Stimulated activated CD4-positive, alpha-beta T cell treated with anti-CD3 and anti-CD28 coated beads, Interleukin-15, amount 100 ng/mL, for 48 hours (primary cell): Measurements from ENCODE around the gene HYLS1.

Experiments used
- DNase-seq, 2 donors: peaks; one replicate each; pipeline ENCODE4 v3.0.0-alpha.2; 2020; ENCODE audit warnings: low read depth in 2 of 2

HYLS1 gene

DNA sequence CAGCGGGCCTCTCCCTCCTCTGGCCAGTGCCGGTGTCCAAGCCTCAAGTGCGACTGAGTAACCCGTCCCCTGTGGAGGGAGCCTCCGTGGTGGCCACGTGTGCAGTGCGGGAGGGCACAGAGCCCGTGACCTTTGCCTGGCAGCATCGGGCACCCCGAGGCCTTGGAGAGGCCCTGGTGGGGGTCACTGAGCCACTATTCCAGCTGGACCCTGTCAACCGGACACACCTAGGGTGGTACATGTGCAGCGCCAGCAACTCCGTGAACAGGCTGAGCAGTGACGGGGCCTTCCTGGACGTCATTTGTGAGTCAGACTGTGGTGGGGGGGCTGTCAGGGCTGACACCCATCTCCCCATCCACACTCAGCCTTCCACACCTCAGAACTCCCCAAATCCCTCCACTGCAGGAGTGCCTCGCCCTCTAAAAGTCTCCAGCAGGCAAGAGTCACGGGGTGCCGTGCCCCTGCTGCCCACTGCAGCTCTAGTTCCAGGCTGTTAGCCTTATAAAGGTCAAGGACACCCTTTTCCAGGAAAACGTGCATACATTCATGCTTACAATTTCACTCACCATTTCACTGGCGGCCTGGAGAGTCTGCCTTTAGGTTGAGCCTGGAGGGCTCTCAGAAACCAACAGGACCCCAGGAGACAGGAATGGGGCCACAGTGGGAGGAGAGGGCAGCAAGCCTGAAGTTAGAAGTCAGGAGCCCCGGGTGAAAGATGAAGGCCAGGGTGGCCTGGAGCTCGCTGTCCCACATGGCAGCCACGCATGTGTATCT lies 61.0 kb downstream of the HYLS1 start:
- DNase-seq = no peak

DNA sequence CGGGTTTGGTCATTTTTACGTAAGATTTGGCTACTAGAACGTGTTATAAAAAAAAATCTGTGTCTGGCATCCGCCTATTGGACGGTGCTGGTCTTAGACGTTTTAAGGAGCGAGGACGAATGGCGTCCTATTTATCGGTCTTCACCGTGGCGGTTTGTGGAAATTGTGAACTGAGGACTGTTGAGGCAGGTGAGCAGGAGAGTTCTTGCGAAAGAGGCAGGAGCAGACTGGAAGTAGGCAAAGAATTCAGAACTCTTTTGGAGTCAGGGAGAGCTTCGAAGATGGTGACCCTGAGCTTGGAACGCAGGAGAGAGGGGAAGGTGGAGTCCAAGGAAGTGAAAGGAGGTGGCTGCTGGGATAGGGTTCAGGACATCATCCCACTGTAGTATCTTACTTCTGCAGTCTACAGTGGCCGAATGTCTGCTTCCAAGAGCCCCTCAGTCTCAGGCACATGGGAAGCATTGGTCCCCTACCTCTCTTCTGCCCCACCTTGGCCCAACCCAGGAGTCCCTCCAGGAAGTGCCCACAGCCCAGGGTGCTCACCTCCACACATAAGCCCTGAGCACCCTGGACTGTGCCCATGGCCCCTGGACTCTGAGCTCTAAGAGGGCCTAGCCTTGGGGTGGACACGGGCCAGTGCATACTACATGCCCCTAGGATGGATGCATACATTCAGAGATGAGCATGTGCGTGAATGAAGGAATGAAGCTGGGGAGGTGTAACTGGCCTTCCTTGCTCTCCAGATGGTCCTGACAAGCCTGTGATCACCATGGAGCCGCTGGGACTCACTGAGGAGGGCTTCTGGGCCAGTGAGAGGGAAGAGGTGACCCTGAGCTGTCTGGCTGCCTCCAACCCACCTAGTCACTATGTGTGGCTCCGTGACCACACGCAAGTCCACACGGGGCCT lies 62.1 kb downstream of the HYLS1 start:
- no peak for DNase-seq

DNA sequence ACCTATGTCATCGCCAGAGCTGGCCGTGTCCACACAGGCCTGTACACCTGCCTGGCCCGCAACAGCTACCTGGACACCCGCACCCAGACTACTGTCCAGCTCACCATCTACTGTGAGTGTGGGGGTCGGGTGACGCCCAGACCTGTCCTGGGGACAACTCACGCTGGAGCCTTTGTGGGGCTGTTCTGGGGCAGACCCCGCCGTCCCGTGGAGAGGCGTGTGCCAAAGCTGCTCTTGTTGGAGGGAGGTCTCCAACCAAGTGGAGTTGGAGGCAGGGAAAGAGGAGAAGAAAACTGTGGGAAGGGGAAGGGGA lies 62.7 kb downstream of the HYLS1 start:
- no peak for DNase-seq
